ENCODE results near the gene FMNL2.
A peak's percentile ranks its signal among the peaks of the same experiment; 100 is the strongest.

Gene FMNL2

DNA sequence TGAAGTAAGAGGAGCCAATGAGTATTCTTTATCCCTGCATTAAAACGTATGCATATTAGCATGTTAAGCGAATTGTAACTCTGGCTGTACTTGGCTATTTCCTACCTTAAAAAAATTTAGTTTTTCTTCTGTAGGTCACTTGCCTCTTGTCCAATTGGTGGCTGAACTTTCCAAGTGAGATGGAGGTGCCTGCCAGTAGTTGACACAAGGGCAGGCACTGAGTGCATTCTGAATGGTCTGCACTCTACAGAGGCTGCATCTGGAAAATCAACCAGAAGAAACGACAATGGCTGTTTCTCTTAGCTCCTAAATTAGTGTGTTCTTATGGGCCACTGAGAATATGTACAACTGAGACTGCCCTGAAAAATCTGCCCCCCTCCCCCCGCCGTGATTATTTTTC lies 221.5 kb downstream of the FMNL2 start:
- ATAC-seq = no peak
- TF ChIP-seq ISL1 (CRISPR knock-in tag; IDR thresholded peaks at IDR 0.05) = no peak
- TF ChIP-seq BACH2 (CRISPR knock-in tag; IDR thresholded peaks at IDR 0.05; ENCODE audit: borderline replicate concordance) = no peak
- TF ChIP-seq ZNF565 (CRISPR knock-in tag; conservative IDR thresholded peaks at IDR 0.05; ENCODE audit: low read depth) = no peak
- TF ChIP-seq CSDC2 (CRISPR knock-in tag; IDR thresholded peaks at IDR 0.05) = no peak
- TF ChIP-seq, protein P1, sequence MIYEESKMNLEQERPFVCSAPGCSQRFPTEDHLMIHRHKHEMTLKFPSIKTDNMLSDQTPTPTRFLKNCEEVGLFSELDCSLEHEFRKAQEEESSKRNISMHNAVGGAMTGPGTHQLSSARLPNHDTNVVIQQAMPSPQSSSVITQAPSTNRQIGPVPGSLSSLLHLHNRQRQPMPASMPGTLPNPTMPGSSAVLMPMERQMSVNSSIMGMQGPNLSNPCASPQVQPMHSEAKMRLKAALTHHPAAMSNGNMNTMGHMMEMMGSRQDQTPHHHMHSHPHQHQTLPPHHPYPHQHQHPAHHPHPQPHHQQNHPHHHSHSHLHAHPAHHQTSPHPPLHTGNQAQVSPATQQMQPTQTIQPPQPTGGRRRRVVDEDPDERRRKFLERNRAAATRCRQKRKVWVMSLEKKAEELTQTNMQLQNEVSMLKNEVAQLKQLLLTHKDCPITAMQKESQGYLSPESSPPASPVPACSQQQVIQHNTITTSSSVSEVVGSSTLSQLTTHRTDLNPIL (CRISPR knock-in tag; IDR thresholded peaks at IDR 0.05; ENCODE audit: low read depth) = no peak
- TF ChIP-seq POU6F1 (CRISPR knock-in tag; IDR thresholded peaks at IDR 0.05; ENCODE audit: borderline replicate concordance, low read depth) = no peak

DNA sequence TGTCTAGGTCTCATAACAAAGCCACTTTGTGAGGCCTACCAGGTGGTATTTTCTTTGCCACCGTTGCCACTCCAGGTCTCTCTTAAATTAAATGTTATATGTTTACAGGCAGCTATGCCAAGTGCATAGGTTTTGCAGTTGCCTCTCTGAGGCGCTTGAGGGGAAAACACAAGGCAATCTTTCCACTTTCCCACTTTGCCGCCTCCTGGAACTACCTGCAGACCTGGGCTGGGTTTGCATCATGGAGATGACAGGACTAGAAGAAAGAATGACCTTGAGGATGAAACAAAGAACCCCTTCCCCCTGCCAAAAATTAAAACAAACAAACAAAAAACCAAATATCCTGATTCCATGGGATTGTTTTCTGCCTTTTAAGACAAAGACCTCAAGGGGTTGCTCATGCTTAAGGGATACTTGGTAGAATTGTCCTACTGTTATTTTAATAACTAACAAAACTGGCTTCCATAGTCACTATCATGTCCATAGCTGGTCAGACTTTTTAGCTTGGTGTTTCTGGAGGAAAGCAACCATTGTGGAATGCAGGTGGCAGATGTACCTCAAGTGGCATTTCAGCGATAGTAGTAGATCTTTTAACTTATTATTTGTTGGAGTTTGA lies 222.4 kb downstream of the FMNL2 start:
- TF ChIP-seq ARNTL (CRISPR knock-in tag; IDR thresholded peaks at IDR 0.05; ENCODE audit: borderline replicate concordance, low read depth) (no peak), ZC3H10 (CRISPR knock-in tag; IDR thresholded peaks at IDR 0.05) (no peak), RARB (CRISPR knock-in tag; IDR thresholded peaks at IDR 0.05) (no peak), TSHZ2 (CRISPR knock-in tag; IDR thresholded peaks at IDR 0.05) (no peak), PATZ1 (CRISPR knock-in tag; IDR thresholded peaks at IDR 0.05; ENCODE audit: borderline replicate concordance) (no peak)
- ATAC-seq = peak; percentile 52

GRCh38 chr2:152558158-152558984 lies 223.4 kb downstream of the FMNL2 start:
- no peak for TF ChIP-seq GLIS3 (CRISPR knock-in tag; IDR thresholded peaks at IDR 0.05)
- TF ChIP-seq POU6F1 (CRISPR knock-in tag; IDR thresholded peaks at IDR 0.05; ENCODE audit: borderline replicate concordance, low read depth) = no peak
- TF ChIP-seq ZNF565 (CRISPR knock-in tag; conservative IDR thresholded peaks at IDR 0.05; ENCODE audit: low read depth) = no peak
- no peak for TF ChIP-seq TCF4 (CRISPR knock-in tag; IDR thresholded peaks at IDR 0.05; ENCODE audit: borderline replicate concordance)
- no peak for TF ChIP-seq TSHZ2 (CRISPR knock-in tag; IDR thresholded peaks at IDR 0.05)
- no peak for TF ChIP-seq ISL1 (CRISPR knock-in tag; IDR thresholded peaks at IDR 0.05)
- no peak for TF ChIP-seq ARNTL (CRISPR knock-in tag; IDR thresholded peaks at IDR 0.05; ENCODE audit: borderline replicate concordance, low read depth)
- no peak for TF ChIP-seq OSR1 (CRISPR knock-in tag; IDR thresholded peaks at IDR 0.05)
- no peak for TF ChIP-seq ZNF70 (CRISPR knock-in tag; IDR thresholded peaks at IDR 0.05)
- TF ChIP-seq, protein P1 (CRISPR knock-in tag; IDR thresholded peaks at IDR 0.05; ENCODE audit: low read depth) = no peak
- TF ChIP-seq ESRRG (CRISPR knock-in tag; IDR thresholded peaks at IDR 0.05) = no peak
- TF ChIP-seq BACH2 (CRISPR knock-in tag; IDR thresholded peaks at IDR 0.05; ENCODE audit: borderline replicate concordance) = no peak
- no peak for TF ChIP-seq ZNF8 (CRISPR knock-in tag; IDR thresholded peaks at IDR 0.05)
- no peak for TF ChIP-seq SNAI2 (CRISPR knock-in tag; IDR thresholded peaks at IDR 0.05)
- no peak for TF ChIP-seq CSRNP3 (CRISPR knock-in tag; IDR thresholded peaks at IDR 0.05)
- no peak for TF ChIP-seq ZFP3 (CRISPR knock-in tag; IDR thresholded peaks at IDR 0.05)
- ATAC-seq = peak; percentile 76
